WTC11 (cell line): Measurements from ENCODE around the gene SCAND1.
"Not testable (repeated sequence)": the region's sequence is repeated elsewhere in the genome, so short reads cannot be mapped to it uniquely, and the experiment has no call there.

Experiments
- CTCF ChIP-seq: fragments of 200-600 bp; IDR thresholded peaks from 2 replicates; pipeline ENCODE4 v1.8.0; 2022; ENCODE audit warnings: antibody characterized with exemption
- ESRRA ChIP-seq: sonication (generic); formaldehyde crosslinking; IDR thresholded peaks from 2 replicates; pipeline ENCODE4 v1.8.1; 2022; ENCODE audit warnings: mild to moderate bottlenecking, missing genetic modification reagents, borderline replicate concordance
- MYBL2 ChIP-seq: sonication (generic); formaldehyde crosslinking; IDR thresholded peaks from 2 replicates; pipeline ENCODE4 v1.8.1; 2023; ENCODE audit warnings: mild to moderate bottlenecking, moderate library complexity, missing genetic modification reagents
- USF1 ChIP-seq: sonication (generic); formaldehyde crosslinking; IDR thresholded peaks from 2 replicates; pipeline ENCODE4 v1.8.0; 2022; ENCODE audit warnings: mild to moderate bottlenecking, missing genetic modification reagents
- ZNF121 ChIP-seq: sonication (generic); formaldehyde crosslinking; IDR thresholded peaks from 2 replicates; pipeline ENCODE4 v1.8.0; 2023; ENCODE audit warnings: missing genetic modification reagents

- TF ChIP-seq MYBL2; ZNF121 (CRISPR knock-in tag); CTCF; USF1 (CRISPR knock-in tag); ESRRA: not testable (repeated sequence)
Measured at GRCh38 chr20:35952080-35952479, 2.2 kb downstream of the SCAND1 start.
